Measurements from ENCODE around the gene PEX16. TPM values are rescaled to one million over a fixed set of nuclear protein-coding genes. Genes with fewer than 3 reads are reported as not detected.

Gene PEX16
- total and polyA plus RNA-seq, 8 donors: 9.9 to 72.7 (median 40.2) TPM

- H3K27me3 ChIP-seq: peaks cover 0 to 10% (median 0%) of the 10 kb centered on the region in 3 donors
- H3K27ac ChIP-seq: peak overlapping the region in 1 of 5 donors; percentile 62
- peaks cover 8 to 37% (median 12%) of the 10 kb centered on the region in 4 donors for H3K4me1 ChIP-seq
- H3K4me3 ChIP-seq: no peak overlapping the region
- intact Hi-C loops (cut with DNase I; ENCODE audit: low total_unique reads): no loop called here
- no peak for DNase-seq
- 70 to 87% (median 84%) methylated on average over 6 of the region's 6 CpGs for WGBS, 5 donors
- no peaks in the 10 kb centered on the region for H3K9me3 ChIP-seq
- H3K36me3 ChIP-seq: peaks cover 46 to 68% (median 60%) of the 10 kb centered on the region in 4 donors
- no peak for TF ChIP-seq POLR2A (IDR thresholded peaks at IDR 0.05)
- TF ChIP-seq CTCF (IDR thresholded peaks at IDR 0.05): no peak
- TF ChIP-seq EP300 (IDR thresholded peaks at IDR 0.05): no peak
- TF ChIP-seq POLR2AphosphoS5 (IDR thresholded peaks at IDR 0.05): no peak
These were observed 35.8 kb downstream of the PEX16 start for GRCh38 chr11:45881708-45882368.

- peaks cover 52 to 76% (median 69%) of the 10 kb centered on the region in 4 donors for H3K36me3 ChIP-seq
- intact Hi-C loops (cut with DNase I; ENCODE audit: low total_unique reads): no loop called here
- peak in 1 of 2 donors; percentile 67 for DNase-seq
- WGBS, 5 donors: 82 to 88% (median 85%) methylated on average over 15 of the region's 15 CpGs
- no peaks in the 10 kb centered on the region for H3K9me3 ChIP-seq
- H3K4me3 ChIP-seq: no peak overlapping the region
- peak overlapping the region in 1 of 5 donors; percentile 62 for H3K27ac ChIP-seq
- H3K4me1 ChIP-seq: peaks cover 7 to 33% (median 9%) of the 10 kb centered on the region in 4 donors
- TF ChIP-seq POLR2AphosphoS5 (IDR thresholded peaks at IDR 0.05): no peak
- no peak for TF ChIP-seq POLR2A (IDR thresholded peaks at IDR 0.05)
- TF ChIP-seq EP300 (IDR thresholded peaks at IDR 0.05): no peak
- no peak for TF ChIP-seq CTCF (IDR thresholded peaks at IDR 0.05)
- peaks cover 0 to 4% (median 0%) of the 10 kb centered on the region in 3 donors for H3K27me3 ChIP-seq
These were observed 36.7 kb downstream of the PEX16 start for GRCh38 chr11:45880772-45881570.

- no peak for DNase-seq
- H3K36me3 ChIP-seq: peaks cover 56 to 86% (median 78%) of the 10 kb centered on the region in 4 donors
- H3K27ac ChIP-seq: peak overlapping the region in 1 of 5 donors; percentile 48
- H3K9me3 ChIP-seq: no peaks in the 10 kb centered on the region
- peaks cover under 1 to 26% (median 4%) of the 10 kb centered on the region in 4 donors for H3K4me1 ChIP-seq
- TF ChIP-seq CTCF (IDR thresholded peaks at IDR 0.05) (no peak), POLR2AphosphoS5 (IDR thresholded peaks at IDR 0.05) (no peak), EP300 (IDR thresholded peaks at IDR 0.05) (no peak), POLR2A (IDR thresholded peaks at IDR 0.05) (no peak)
- intact Hi-C loops (cut with DNase I; ENCODE audit: low total_unique reads): no loop called here
- H3K27me3 ChIP-seq: no peaks in the 10 kb centered on the region
- H3K4me3 ChIP-seq: no peak overlapping the region
- WGBS, 5 donors: 80 to 91% (median 90%) methylated on average over 7 of the region's 7 CpGs
These were observed 37.6 kb downstream of the PEX16 start for GRCh38 chr11:45879803-45880686.

- no peak overlapping the region for H3K4me3 ChIP-seq
- no peaks in the 10 kb centered on the region for H3K27me3 ChIP-seq
- no peak overlapping the region for H3K27ac ChIP-seq
- intact Hi-C loops (cut with DNase I; ENCODE audit: low total_unique reads): no loop called here
- H3K9me3 ChIP-seq: no peaks in the 10 kb centered on the region
- TF ChIP-seq CTCF (IDR thresholded peaks at IDR 0.05) (no peak), POLR2AphosphoS5 (IDR thresholded peaks at IDR 0.05) (no peak), POLR2A (IDR thresholded peaks at IDR 0.05) (no peak), EP300 (IDR thresholded peaks at IDR 0.05) (no peak)
- WGBS, 5 donors: 78 to 91% (median 84%) methylated on average over 3 of the region's 3 CpGs
- peaks cover 0 to 24% (median 2%) of the 10 kb centered on the region in 4 donors for H3K4me1 ChIP-seq
- peaks cover 65 to 99% (median 98%) of the 10 kb centered on the region in 4 donors for H3K36me3 ChIP-seq
- DNase-seq: no peak
These were observed 39.8 kb downstream of the PEX16 start for GRCh38 chr11:45877845-45878244.

All from stomach (tissue), 9 donors.